Measurements from ENCODE around the gene RXRG.

RXRG gene

GRCh38 chr1:165403835-165404482 lies 41.0 kb downstream of the RXRG start:
- DNase-seq (ENCODE audit: low read depth), result no peak
- TF ChIP-seq, protein P1, sequence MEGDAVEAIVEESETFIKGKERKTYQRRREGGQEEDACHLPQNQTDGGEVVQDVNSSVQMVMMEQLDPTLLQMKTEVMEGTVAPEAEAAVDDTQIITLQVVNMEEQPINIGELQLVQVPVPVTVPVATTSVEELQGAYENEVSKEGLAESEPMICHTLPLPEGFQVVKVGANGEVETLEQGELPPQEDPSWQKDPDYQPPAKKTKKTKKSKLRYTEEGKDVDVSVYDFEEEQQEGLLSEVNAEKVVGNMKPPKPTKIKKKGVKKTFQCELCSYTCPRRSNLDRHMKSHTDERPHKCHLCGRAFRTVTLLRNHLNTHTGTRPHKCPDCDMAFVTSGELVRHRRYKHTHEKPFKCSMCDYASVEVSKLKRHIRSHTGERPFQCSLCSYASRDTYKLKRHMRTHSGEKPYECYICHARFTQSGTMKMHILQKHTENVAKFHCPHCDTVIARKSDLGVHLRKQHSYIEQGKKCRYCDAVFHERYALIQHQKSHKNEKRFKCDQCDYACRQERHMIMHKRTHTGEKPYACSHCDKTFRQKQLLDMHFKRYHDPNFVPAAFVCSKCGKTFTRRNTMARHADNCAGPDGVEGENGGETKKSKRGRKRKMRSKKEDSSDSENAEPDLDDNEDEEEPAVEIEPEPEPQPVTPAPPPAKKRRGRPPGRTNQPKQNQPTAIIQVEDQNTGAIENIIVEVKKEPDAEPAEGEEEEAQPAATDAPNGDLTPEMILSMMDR (conservative IDR thresholded peaks at IDR 0.05; ENCODE audit: low read depth, low read length), result peak; percentile 66
- no peak overlapping the region for H3K4me3 ChIP-seq (ENCODE audit: low read length)

DNA sequence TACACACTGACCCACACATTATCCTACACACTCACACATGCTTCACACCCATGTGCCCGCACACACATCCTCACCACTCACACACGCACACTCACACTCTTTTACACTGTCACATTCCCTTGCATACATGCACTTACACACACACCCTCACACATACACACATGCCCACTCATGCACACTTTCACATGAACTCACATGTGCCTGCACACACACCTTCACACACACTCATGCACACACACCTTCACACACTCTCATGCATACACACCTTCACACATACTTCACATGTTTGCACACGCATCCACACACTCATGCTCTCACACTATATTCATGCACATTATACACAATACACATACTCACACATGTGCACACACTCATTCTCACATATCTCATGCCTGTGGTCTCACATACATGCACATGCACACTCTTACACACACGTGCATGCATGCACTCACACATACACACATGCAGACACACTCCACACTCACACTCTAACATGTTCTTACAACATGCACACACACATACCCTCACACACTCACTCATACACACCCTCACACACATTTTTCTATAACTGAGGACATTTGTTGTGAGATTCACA lies 42.3 kb downstream of the RXRG start:
- DNase-seq (ENCODE audit: low read depth), result no peak
- H3K4me3 ChIP-seq (ENCODE audit: low read length), result no peak overlapping the region
- TF ChIP-seq, protein P1 (conservative IDR thresholded peaks at IDR 0.05; ENCODE audit: low read depth, low read length), result no peak

GRCh38 chr1:165397944-165398343 lies 47.0 kb downstream of the RXRG start:
- DNase-seq (ENCODE audit: low read depth), result peak; percentile 26
- TF ChIP-seq, protein P1 (conservative IDR thresholded peaks at IDR 0.05; ENCODE audit: low read depth, low read length), result no peak
- no peak overlapping the region for H3K4me3 ChIP-seq (ENCODE audit: low read length)

DNA sequence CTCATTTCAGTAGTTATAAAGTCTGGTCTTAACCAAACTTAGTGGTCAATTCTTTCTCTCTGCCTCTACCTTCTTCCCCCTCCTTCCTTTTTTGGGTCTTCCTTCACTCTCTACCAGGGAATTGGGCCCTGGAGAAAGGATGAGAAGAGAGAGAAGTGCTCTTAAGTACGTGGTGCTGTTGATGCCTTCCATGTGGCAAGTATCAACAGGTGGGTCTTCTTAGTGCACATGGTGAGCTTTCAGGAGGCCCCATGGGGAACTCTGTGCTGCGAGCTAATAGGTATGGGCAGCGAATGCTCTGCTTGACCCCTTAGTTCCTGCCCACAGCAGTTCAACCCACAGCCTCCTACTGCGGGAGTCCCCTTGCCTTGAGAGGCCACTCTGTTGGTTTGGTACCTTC lies 49.0 kb downstream of the RXRG start:
- TF ChIP-seq, protein P1 (conservative IDR thresholded peaks at IDR 0.05; ENCODE audit: low read depth, low read length), result no peak
- no peak overlapping the region for H3K4me3 ChIP-seq (ENCODE audit: low read length)
- no peak for DNase-seq (ENCODE audit: low read depth)

DNA sequence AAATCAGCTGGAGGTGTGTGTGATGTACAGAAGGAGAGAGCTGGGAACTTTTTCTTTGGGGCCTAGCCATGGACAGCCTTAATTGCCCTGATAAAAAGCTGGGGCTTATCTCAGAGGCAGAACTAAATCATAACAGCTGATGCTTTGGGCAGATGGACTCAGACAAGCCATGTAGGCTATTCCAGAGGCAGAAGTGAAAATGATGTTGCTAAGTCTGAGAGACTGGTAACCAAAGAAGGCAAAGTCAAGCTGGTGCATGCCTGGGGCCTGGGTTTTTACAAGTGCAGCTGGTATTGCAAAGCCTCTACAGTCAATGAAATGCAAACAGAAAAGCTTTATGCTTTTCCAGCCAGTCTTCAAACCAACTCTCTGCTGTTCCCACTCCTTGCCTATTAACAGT lies 49.4 kb downstream of the RXRG start:
- DNase-seq (ENCODE audit: low read depth), result no peak
- no peak overlapping the region for H3K4me3 ChIP-seq (ENCODE audit: low read length)
- TF ChIP-seq, protein P1 (conservative IDR thresholded peaks at IDR 0.05; ENCODE audit: low read depth, low read length), result no peak

DNA sequence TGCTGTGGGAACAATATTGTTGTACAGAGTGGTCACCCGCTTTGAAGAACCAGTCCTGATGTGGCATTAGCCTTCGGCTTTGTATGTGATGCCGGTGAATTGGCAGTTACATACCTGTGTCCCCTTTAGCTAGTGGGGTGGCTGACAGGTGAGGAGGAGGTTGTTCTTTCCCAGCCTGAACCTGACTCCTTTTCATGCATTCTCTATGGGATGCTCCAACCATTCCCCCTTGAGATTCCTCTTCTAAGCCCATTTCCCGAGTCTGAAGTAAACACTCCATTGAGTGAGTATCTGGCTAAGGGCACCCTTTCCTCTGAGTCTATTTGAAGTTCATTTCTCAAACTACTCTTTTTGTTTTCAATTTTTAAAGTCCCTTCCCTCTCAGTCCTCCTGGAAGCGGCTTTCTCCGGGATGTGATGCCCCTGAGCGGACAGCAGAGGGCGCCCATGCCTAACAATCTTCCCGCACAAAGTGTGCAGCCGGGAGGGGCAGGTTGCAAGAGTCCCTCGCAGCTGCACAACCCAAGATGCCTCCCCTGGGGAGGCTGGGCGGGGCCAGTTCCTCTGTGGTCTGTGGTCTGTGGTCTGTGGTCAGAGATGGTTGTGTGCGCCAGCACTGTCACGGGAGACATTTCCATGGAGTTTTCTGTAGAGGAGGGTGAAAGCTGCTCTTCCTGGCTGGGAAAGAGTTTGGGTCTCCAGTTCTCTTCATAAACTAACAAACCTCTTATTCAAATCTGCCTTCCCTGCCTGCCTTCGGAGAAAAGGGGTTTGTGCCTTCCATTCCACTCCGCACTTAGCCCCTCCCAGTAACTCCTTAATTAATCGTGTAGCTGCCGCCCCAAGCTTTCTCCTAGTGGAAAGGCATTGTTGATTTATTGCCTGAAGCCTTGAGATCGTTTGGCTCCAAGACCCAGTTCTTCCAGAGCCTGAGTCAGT lies 52.0 kb downstream of the RXRG start:
- TF ChIP-seq, protein P1 (conservative IDR thresholded peaks at IDR 0.05; ENCODE audit: low read depth, low read length), result peak; percentile 97
- DNase-seq (ENCODE audit: low read depth), result peak; percentile 25
- no peak overlapping the region for H3K4me3 ChIP-seq (ENCODE audit: low read length)
